Measurements from ENCODE around the gene NIT1. TPM values are rescaled to one million over a fixed set of nuclear protein-coding genes. Genes with fewer than 3 reads are reported as not detected.
A peak's percentile ranks its signal among the peaks of the same experiment; 100 is the strongest.

NIT1 gene
- polyA plus RNA-seq, 4 donors, result 47.8 to 55.3 (median 52.1) TPM

DNA sequence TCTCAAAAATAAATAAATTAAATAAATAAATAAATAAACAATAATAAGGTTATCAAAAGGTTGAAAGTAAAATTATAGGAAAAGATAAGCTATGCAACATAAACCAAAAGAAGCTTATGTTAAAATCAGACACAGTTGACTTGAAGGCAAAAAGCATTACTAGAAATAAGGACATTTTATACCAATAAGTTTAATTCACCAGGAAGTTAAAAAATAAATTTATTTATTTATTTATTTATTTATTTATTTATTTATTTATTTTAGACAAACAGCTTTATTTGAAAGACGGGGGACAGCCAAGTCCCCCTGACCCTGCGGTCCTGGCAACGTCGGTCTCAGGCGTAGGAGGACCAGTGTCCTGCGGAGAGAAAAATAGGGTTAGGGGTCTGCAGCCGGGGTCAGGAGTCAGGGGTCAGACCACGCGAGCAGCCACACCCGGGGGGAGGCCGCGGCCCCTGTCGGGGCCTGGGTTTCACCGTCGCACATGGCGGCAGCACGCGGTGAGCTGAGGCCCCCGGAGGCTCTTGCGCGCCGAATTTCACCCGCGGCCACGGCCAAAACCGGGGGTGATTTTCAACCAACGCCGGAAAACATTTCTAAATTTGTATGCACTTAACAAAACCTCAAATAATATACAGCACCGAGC lies 23.0 kb downstream of the NIT1 start:
- no peak for DNase-seq (ENCODE audit: low read depth in 4 of 4, low spot score in 3 of 4)

- no peak for DNase-seq (ENCODE audit: low read depth in 4 of 4, low spot score in 3 of 4)
Observed at GRCh38 chr1:161145832-161146231, 27.9 kb downstream of the NIT1 start.

GRCh38 chr1:161153176-161153575 lies 35.3 kb downstream of the NIT1 start:
- DNase-seq (ENCODE audit: low read depth in 4 of 4, low spot score in 3 of 4), result no peak

GRCh38 chr1:161153682-161154337 lies 35.9 kb downstream of the NIT1 start, which contains the start of gene UFC1:
Gene UFC1 (plus strand): TSS chr1:161153978. CDS start chr1:161153998, 20 bp downstream.
- DNase-seq (ENCODE audit: low read depth in 4 of 4, low spot score in 3 of 4), result peak in 3 of 4 donors; percentile 75 to 86 (median 83)

GRCh38 chr1:161157867-161158266 lies 40.0 kb downstream of the NIT1 start:
- no peak for DNase-seq (ENCODE audit: low read depth in 4 of 4, low spot score in 3 of 4)

DNA sequence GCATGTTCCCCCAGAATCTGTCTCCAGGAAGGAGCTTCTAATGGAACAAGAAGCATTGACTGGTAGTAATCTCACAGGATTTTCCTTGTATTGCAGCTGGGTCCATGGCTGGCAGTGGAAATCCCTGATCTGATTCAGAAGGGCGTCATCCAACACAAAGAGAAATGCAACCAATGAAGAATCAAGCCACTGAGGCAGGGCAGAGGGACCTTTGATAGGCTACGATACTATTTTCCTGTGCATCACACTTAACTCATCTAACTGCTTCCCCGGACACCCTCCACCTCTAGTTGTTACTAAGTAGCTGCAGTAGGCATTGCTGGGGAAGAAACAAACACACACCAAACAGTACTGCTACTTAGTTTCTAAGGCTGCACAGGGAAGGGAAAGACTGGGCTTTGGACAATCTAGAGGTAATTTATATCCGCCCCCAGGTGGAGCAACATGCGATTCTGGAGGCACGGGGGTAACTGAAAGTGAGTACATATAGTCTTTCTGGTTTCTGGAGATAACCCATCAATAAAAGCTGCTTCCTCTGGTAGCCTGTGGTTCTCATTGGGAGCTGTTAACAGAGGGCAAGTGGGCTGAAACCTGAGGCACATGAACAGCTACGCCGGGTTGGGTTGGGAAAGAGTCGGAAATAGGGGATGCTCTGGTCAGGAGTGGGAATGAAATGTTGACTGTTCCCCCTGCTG lies 40.6 kb downstream of the NIT1 start:
- no peak for DNase-seq (ENCODE audit: low read depth in 4 of 4, low spot score in 3 of 4)

DNA sequence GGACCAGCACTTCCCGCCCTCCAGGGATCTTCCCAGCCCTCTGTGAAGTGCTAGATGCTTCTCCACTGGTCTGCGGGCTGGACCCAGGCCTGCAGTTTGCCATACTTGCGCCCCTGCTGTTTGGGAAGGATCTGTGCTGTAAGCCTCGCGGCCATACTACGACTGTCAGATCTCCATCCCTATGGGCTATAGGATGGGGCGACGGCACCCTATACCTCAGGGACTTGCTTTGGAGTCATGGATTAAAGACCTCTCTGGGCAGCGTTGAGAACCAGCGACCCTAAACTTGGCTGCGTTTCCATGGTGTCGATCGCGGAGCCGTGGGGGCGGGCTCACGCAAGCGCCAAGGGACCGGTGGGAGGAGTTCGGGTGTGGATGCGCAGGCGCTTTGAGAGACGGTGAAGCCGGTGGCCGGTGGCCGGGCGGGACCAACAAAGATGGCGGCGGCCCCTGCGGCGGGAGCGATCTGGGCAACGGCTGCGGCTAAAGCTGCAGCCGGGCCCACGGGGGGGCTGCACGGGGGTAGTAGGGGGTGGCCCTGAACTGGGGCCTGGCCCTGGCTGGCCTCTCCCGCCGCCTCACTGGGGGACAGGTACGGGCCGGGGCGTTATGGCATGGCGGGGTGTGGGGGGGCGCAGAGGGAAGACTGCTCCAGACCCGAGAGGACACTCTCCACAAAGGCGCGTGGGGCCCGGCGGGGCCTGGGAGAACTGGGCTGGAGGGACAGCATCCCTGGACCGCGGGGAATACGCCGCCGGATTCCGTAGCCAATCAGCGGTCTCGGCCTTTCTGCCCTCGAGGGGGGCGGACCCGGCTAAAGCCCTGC lies 41.4 kb downstream of the NIT1 start, which contains the start of gene USP21:
TSS of gene USP21 (plus strand) at position 414 of the 826 bp plus-strand sequence. CDS start 1,141 bp downstream, outside the sequence.
- DNase-seq (ENCODE audit: low read depth in 4 of 4, low spot score in 3 of 4), result peak; percentile 84 to 93 (median 85)

DNA sequence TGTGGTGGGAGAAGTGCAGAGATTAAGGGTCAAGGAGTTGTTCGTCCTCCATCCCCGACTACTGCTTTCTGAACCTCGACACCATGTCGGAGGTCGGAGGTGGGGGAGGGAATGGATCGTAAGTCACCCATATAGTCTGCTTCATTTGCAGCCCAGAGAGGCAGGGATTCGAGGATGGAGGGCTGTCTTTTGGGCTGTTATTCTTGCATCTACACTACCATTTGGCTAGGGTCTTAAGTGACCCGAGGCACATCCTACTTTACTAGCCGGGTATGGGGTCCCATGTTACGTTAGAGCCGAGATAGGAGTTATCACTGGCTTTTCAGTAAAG lies 42.0 kb downstream of the NIT1 start:
- no peak for DNase-seq (ENCODE audit: low read depth in 4 of 4, low spot score in 3 of 4)

DNA sequence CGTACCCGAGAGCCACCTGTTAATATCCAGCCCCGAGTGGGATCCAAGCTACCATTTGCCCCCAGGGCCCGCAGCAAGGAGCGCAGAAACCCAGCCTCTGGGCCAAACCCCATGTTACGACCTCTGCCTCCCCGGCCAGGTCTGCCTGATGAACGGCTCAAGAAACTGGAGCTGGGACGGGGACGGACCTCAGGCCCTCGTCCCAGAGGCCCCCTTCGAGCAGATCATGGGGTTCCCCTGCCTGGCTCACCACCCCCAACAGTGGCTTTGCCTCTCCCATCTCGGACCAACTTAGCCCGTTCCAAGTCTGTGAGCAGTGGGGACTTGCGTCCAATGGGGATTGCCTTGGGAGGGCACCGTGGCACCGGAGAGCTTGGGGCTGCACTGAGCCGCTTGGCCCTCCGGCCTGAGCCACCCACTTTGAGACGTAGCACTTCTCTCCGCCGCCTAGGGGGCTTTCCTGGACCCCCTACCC lies 42.8 kb downstream of the NIT1 start:
- DNase-seq (ENCODE audit: low read depth in 4 of 4, low spot score in 3 of 4), result no peak

DNA sequence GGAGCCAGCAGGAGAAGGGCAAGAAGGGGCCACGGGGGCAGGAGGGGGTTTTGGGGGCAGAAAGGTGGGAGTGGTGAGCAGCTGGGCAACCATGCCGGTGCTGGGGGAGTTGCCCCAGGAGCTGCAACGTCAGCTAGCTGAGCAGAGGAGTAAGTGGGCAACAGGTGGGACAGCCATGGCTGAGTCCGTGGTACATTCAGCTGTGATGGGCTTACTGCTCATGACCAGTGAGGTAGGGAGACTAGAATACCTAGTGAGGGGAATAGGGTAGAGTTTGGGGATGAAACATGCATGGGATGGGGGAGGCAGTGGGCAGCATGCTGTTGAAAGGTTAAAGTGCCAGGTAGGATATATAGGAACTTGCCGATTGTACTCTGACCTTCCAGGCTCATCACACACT lies 43.7 kb downstream of the NIT1 start:
- no peak for DNase-seq (ENCODE audit: low read depth in 4 of 4, low spot score in 3 of 4)

DNA sequence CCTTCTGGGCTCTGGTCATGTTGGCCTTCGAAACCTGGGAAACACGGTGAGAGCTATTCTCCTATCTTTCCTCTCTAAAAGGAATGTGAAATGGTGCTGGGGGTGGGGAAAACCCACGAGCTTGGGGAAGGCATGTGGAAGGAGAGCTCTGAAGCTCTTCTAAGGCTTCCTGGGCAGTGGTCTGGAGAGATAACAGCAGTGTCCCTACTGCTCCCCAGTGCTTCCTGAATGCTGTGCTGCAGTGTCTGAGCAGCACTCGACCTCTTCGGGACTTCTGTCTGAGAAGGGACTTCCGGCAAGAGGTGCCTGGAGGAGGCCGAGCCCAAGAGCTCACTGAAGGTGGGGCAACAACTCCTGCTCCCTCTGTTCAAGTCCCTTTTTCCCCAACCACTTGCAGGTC lies 44.1 kb downstream of the NIT1 start:
- no peak for DNase-seq (ENCODE audit: low read depth in 4 of 4, low spot score in 3 of 4)

GRCh38 chr1:161162806-161163205 lies 44.9 kb downstream of the NIT1 start:
- no peak for DNase-seq (ENCODE audit: low read depth in 4 of 4, low spot score in 3 of 4)

GRCh38 chr1:161163793-161164192 lies 45.9 kb downstream of the NIT1 start:
- DNase-seq (ENCODE audit: low read depth in 4 of 4, low spot score in 3 of 4), result no peak

DNA sequence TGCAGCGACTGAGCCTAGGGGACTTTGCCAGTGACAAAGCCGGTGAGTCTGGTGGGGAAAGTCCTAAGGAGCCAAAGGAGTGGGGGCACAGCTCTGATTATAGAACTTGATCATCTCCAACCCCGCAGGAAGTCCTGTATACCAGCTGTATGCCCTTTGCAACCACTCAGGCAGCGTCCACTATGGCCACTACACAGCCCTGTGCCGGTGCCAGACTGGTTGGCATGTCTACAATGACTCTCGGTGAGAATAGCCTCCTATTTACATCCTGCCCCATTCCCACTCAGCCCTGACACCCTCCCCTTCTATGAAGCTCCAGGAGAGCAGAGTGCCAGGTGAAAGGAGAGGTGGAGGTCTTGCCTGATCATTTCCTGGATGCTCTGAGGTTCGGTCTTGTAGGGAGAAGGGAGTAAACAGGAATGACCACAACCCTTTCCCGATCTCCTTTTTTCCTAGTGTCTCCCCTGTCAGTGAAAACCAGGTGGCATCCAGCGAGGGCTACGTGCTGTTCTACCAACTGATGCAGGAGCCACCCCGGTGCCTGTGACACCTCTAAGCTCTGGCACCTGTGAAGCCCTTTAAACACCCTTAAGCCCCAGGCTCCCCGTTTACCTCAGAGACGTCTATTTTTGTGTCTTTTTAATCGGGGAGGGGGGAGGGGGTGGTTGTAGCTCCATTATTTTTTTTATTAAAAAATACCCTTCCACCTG lies 47.2 kb downstream of the NIT1 start:
- no peak for DNase-seq (ENCODE audit: low read depth in 4 of 4, low spot score in 3 of 4)

- peak; percentile 91 to 98 (median 96) for DNase-seq (ENCODE audit: low read depth in 4 of 4, low spot score in 3 of 4)
Observed at GRCh38 chr1:161165742-161166668, 48.1 kb downstream of the NIT1 start, which contains the start of gene PPOX. Gene PPOX (plus strand): TSS chr1:161166426. CDS start chr1:161166848, 422 bp downstream.

- no peak for DNase-seq (ENCODE audit: low read depth in 4 of 4, low spot score in 3 of 4)
Observed at GRCh38 chr1:161166669-161167548, 49.0 kb downstream of the NIT1 start.

DNA sequence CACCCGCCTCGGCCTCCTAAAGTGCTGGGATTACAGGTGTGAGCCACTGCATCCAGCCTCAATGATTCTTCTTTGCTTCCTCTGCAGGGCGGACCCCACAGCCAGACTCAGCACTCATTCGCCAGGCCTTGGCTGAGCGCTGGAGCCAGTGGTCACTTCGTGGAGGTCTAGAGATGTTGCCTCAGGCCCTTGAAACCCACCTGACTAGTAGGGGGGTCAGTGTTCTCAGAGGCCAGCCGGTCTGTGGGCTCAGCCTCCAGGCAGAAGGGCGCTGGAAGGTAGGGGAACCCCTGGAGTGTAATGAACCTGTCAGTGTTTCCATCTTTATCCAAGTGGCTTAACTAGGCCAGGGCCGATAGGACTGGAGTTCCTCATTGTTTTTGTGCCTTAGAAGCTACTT lies 51.0 kb downstream of the NIT1 start:
- DNase-seq (ENCODE audit: low read depth in 4 of 4, low spot score in 3 of 4), result no peak

All from right renal pelvis (tissue), 4 donors.